GM12874 (cell line): ENCODE measurements around the gene EFCAB11.

ENCODE experiments used
- TF ChIP-seq, protein P1 (sequence below): IDR thresholded peaks from 2 replicates; pipeline ENCODE4 v1.5.1; 2011; ENCODE audit warnings: low read depth, mild to moderate bottlenecking, control low read depth, low read length, moderate library complexity; ENCODE audit not compliant: insufficient read depth

EFCAB11 gene

DNA sequence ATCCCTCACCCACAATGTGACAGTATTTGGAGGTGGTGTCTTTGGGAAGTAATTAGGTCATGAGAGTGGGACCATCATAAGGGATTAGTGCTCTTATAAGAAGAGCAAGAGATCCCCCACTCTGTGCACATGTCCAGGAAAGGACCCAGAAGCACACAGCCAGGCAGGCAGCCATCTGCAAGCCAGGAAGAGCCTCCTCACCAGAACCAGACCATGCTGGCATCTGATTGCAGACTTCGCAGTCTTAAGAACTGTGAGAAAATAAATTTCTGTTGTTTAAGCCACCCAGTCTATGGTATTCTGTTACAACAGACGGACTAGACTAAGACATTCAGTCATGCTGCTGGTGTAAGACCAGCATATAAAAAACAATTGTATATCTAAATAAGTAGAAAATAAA is 69.8 kb downstream of the EFCAB11 start:
- TF ChIP-seq, protein P1, sequence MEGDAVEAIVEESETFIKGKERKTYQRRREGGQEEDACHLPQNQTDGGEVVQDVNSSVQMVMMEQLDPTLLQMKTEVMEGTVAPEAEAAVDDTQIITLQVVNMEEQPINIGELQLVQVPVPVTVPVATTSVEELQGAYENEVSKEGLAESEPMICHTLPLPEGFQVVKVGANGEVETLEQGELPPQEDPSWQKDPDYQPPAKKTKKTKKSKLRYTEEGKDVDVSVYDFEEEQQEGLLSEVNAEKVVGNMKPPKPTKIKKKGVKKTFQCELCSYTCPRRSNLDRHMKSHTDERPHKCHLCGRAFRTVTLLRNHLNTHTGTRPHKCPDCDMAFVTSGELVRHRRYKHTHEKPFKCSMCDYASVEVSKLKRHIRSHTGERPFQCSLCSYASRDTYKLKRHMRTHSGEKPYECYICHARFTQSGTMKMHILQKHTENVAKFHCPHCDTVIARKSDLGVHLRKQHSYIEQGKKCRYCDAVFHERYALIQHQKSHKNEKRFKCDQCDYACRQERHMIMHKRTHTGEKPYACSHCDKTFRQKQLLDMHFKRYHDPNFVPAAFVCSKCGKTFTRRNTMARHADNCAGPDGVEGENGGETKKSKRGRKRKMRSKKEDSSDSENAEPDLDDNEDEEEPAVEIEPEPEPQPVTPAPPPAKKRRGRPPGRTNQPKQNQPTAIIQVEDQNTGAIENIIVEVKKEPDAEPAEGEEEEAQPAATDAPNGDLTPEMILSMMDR, result no peak

- TF ChIP-seq, protein P1, result no peak
Observed at GRCh38 chr14:89881839-89882238, 72.7 kb downstream of the EFCAB11 start.

GRCh38 chr14:89870316-89870715 is 84.2 kb downstream of the EFCAB11 start:
- TF ChIP-seq, protein P1, result no peak

GRCh38 chr14:89869606-89870005 is 84.9 kb downstream of the EFCAB11 start:
- TF ChIP-seq, protein P1, result no peak

DNA sequence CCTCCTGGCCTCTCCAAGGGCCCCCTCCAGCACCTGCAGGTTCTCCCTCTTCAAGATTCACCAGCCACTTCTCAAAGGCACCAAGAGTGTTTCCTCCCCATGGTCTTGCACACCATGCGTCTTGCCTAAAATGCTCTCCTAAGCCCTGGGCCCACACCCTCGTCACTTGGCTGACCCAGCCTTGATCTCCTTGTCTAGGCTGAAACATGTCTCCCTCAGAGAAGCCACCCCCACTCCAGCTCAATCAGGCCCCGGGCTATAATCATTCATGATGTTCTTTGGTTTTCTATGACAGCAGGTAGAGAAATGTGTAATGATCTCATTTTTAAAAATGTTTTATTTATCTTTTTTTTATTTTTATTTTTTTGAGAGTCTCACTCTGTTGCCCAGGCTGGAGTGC is 88.1 kb downstream of the EFCAB11 start:
- TF ChIP-seq, protein P1, result no peak

DNA sequence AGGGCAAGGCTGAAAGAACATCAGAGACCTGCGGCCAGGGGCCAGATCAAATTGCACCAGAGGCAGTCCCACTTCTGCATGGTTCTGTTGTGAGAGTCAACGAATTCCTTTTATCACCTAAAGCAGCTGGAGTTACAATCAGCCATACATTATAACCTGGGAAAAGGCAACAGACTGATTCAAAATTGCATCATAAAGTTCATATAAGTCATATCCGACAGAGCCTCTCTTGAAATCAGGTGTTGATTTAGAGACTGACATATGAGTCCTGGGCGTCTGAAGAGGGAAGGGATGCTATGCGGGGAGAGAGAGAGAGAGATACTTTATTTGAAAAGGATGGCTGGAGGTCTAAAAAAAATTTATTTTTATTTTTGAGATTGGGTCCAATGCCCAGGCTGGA is 89.4 kb downstream of the EFCAB11 start:
- TF ChIP-seq, protein P1, result no peak

DNA sequence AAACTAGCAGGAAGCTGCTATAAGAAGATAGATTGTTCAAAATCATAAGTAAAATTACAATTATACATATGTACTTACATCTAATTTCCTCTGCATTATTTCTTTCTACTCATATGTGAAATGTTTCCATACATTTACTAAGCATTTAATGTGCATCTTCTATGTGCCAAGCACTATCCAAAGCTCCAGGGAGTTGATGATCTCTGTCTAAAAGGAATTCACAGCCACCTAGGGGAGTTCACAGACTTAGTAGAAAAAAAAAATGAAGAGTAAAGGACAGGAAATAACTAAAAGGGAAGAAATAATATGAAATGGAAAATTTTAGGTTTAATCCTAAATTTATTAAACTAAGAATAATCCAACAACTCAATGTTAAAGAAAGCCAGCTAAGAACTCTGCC is 91.7 kb downstream of the EFCAB11 start:
- TF ChIP-seq, protein P1, result no peak

GRCh38 chr14:89861630-89862029 is 92.9 kb downstream of the EFCAB11 start:
- TF ChIP-seq, protein P1, result no peak
